Epithelial cell of proximal tubule (primary cell): ENCODE data around the gene TLX3. TPM values are rescaled to one million over a fixed set of nuclear protein-coding genes. Genes with fewer than 3 reads are reported as not detected.

Experiments used
- total RNA-seq: library from RNA; depleted of rRNA; stranded (reverse); fragments of >200 nt; gene quantifications from 2 replicates; pipeline ENCODE4 v1.2.3, GENCODE V29; 2015

The TLX3 gene
- total RNA-seq, 1 donor from 2014 or later, result not detected

Other genes with a start within 250 kb of the TLX3 start
- 1,693 and 2,624 TPM in 2 replicates for gene NPM1, start 78.6 kb downstream of the TLX3 start, total RNA-seq
- gene FGF18, start 110.4 kb downstream of the TLX3 start, total RNA-seq, result not detected in 2 replicates